Activated CD8-positive, alpha-beta memory T cell treated with anti-CD3 and anti-CD28 coated beads for 4 hours (primary cell): Measurements from ENCODE around the gene TICAM2.

Source experiments
- DNase-seq, 2 donors: peaks; one replicate each; pipeline ENCODE4 v3.0.0-alpha.2; 2020; ENCODE audit warnings: low read depth in 2 of 2

Gene TICAM2

GRCh38 chr5:115607935-115608334, 5.7 kb upstream of the TICAM2 start:
- DNase-seq: no peak

- DNase-seq: no peak
Observed at GRCh38 chr5:115605436-115605835, 3.2 kb upstream of the TICAM2 start.

DNA sequence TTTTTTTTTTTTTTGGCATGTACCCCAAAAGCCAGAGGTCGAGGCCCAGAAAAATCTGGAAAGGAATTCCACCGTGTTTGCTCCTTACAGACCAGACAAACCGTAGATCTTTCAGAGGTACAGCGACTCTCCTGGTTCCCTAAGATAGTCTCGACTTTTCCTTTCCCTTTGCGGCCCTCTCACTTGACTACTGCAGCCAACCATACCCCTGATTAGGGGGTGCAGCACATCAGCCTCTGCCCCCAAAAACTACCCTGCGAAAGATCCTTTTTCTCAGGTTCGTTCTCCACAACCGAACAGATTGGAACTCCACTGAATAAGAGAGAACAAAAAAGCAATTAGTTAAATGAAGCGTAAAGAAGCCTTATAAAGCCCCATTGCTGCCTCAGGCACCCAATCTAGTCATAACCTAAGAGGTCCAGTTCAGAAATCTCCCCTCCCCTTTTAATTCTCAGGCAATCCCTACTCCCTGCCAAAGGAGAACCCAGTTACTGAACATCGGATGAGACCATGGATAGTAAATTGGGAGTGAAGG, 379 bp upstream of the TICAM2 start:
- no peak for DNase-seq

DNA sequence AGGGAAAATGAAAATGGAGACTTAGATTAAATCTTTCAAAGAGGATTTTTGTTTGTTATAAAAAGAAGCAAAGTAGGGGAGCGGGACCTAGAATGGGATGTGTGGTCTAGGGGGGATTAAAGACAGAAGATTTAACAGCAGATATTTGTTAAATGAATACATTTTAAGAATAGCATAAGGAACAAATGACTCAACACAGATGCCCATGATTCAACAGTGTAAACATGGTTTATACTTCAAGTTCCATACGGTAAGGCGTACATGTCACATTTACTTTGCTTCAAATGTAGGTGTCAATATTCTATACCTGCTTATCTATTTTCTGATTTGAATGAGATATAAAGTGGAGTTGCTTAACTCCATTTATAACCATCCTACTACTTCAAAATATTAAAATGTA, 1.5 kb downstream of the TICAM2 start:
- no peak for DNase-seq

DNA sequence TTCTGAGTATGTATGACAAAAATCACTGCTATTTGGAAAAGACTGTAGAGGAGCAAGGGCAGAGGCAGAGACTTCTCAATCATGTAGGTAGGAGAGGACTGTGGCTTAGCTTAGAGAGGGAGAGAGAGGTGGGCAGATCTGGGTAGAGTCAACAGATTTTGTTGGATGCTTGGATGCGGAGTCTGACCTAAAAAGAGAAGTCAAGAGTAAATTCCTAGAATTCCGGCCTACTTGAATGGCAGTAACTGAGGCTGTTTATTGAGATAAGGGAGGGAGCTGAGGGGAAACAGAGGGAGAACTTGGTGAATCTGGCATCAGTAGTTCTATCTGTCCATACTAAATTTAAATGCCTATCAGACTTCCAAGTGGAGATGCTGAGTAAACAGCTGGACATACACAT, 2.4 kb downstream of the TICAM2 start:
- no peak for DNase-seq

DNA sequence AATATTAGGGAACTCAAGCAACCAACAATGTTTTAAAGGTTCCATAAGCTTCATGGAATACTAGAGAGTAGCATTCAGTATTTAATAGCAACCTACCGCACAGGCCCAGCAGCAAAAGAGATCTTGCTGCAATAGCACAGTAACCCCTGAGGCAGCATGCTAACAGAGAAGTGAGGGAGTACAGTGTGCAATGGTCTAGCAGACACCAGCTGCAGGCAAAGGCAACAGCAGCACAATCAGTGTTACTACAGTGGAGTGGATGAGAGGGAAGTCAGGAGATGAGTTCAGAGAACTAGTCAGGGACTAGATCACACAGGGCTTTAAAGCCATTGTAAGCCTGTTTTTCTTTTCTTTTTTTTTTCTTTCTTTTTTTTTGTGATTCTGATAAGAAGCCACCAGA, 2.8 kb downstream of the TICAM2 start:
- DNase-seq: no peak

DNA sequence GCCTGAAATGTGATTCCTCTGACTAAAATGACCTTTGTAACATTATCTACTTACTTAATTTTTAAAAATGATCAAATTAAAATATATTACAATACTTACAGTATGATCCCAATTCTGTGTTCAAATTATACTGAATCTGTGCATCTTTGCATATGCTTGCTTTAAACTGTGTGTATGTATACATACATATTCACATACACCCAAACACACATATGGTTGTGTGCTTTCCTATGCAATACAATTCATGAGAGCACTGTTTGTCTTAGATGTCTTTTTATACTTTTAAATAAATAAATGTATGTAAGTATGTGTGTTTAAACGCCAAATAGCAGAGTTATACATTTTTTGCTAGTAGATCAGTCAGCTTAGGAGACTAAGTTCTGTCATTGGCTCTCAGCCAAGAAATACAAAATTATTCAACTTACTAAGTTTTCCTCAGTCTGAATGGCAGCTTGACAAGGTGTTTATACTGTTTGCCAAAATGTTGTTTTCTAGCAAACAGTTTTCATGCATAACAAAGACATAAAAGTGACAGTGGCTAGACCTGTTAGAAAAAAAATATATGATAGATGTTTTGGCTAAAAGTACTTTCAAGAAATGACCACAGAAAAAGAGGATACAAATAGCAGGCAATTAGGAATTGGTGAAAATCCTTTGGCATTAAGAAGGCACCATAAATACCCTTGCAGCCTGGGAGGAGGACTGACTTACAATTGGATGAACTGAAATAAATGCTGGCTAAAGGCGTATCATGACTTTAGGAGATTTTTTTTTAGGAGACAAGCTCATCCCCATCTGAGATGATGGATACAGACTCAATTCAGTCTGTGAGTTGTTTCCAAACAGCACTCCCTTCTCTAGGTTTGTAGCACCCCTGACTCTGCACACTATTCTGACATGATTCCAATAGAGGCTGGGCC, 7.9 kb downstream of the TICAM2 start:
- no peak for DNase-seq

GRCh38 chr5:115589043-115589442, 13.2 kb downstream of the TICAM2 start:
- DNase-seq: no peak

GRCh38 chr5:115588640-115589039, 13.6 kb downstream of the TICAM2 start:
- DNase-seq: no peak

GRCh38 chr5:115586525-115587146, 15.6 kb downstream of the TICAM2 start:
- DNase-seq: no peak

DNA sequence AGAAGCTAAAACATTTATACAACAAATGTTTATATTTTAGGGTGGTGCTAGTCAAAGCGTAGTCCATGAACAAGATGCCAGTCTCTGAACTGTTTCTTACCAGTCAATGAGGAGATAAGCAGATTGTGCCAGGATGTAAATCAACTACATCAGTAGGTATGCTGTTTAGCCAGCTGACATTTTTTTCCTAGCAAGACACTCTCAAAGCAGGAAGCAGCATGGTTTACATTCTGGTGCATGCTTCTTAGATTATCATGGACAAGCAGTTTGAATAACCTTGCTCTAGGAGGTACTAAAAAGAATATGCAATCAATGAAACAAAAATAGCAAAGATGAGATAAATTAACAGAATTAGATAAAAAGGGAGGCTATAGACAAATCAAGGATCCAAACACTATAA, 17.0 kb downstream of the TICAM2 start:
- no peak for DNase-seq

- no peak for DNase-seq
Observed at GRCh38 chr5:115584501-115584900, 17.8 kb downstream of the TICAM2 start.

GRCh38 chr5:115583474-115583873, 18.8 kb downstream of the TICAM2 start:
- DNase-seq: no peak

GRCh38 chr5:115580941-115581340, 21.3 kb downstream of the TICAM2 start:
- DNase-seq: no peak

GRCh38 chr5:115579747-115580173, 22.5 kb downstream of the TICAM2 start:
- DNase-seq: no peak

DNA sequence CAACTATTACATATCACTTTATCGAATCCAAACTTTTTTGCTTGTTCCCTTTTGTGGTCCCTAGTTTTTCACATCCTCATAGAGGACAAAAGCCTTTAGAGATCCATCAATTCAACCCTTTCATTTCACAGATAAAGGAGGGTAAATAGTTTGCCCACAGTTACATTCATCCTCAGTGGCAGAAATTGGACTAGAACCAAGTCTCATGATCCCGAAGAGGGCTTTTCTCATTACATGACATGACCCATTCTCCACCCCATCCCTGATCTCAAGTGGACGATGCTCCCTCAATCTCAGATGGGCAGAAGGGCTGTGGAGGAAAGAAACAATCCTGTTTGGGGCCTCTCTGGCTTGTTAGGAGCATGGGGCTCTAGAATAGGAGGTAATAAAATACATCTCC, 23.1 kb downstream of the TICAM2 start:
- DNase-seq: no peak

- no peak for DNase-seq
Observed at GRCh38 chr5:115578657-115579056, 23.6 kb downstream of the TICAM2 start.

GRCh38 chr5:115577741-115578140, 24.5 kb downstream of the TICAM2 start:
- no peak for DNase-seq

DNA sequence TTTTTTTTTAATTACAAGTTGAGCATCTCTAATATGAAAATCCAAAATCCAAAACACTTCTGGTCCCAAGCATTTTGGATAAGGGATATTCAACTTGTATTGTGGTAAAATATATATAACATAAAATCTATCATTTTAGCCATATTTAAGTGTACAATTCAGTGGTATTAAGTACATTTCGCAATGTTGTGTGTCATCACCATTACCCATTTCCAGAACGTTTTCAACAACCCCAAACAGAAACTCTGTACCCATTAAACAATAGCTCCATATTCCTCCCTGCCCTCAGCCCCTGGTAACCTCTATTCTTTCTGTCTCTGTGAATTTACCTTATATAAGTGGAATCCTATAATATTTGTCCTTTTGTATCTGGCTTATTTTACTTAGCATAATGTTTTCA, 24.9 kb downstream of the TICAM2 start:
- no peak for DNase-seq

- DNase-seq: no peak
Observed at GRCh38 chr5:115575167-115576070, 26.9 kb downstream of the TICAM2 start.

DNA sequence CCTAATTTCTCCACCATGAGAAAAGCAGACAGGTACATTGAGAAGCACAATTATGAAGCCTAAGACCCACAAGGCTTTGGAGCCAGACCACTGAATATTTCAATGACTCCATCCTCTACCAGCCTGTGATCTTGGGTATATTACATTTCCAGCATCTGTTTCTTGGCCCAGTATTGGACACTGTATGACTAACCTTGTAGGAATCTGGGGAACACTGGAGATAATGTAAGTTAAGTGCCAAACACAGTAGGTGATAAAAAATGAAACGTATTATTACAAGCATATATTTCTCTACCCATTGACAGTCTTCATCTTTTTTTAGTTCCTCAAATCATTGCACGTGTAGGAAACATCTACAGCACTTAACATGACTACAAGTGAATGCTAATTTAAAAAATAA, 29.1 kb downstream of the TICAM2 start:
- no peak for DNase-seq

DNA sequence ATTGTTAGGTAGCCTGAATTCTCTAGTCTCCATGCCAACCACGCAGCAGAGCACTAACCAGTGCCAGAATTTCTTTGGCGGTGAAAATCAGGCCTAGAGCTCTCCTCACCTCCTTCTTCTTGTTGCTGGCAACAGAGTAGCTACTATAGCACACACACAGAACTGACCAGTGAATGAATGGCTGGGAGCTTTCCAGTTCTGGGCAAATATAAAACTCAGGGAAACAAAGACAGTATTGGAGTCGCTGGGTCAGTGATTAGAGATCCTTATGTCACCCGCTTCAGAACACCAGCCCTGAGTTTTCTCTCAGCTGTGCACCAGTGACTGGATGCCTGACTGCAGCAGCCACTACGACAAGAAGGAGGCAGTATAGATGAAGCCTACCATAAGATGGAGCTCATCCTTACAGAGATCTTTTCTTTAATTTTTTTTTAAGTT, 30.8 kb downstream of the TICAM2 start:
- DNase-seq: no peak
